Non-pigmented ciliary epithelial cell (primary cell): ENCODE measurements around the gene CST4.
"Not testable (repeated sequence)": the region's sequence is repeated elsewhere in the genome, so short reads cannot be mapped to it uniquely, and the experiment has no call there.

Experiments used
- DNase-seq: peaks from one replicate; pipeline ENCODE4 v3.0.0-alpha.2; 2010; ENCODE audit warnings: low read depth

The CST4 gene

DNA sequence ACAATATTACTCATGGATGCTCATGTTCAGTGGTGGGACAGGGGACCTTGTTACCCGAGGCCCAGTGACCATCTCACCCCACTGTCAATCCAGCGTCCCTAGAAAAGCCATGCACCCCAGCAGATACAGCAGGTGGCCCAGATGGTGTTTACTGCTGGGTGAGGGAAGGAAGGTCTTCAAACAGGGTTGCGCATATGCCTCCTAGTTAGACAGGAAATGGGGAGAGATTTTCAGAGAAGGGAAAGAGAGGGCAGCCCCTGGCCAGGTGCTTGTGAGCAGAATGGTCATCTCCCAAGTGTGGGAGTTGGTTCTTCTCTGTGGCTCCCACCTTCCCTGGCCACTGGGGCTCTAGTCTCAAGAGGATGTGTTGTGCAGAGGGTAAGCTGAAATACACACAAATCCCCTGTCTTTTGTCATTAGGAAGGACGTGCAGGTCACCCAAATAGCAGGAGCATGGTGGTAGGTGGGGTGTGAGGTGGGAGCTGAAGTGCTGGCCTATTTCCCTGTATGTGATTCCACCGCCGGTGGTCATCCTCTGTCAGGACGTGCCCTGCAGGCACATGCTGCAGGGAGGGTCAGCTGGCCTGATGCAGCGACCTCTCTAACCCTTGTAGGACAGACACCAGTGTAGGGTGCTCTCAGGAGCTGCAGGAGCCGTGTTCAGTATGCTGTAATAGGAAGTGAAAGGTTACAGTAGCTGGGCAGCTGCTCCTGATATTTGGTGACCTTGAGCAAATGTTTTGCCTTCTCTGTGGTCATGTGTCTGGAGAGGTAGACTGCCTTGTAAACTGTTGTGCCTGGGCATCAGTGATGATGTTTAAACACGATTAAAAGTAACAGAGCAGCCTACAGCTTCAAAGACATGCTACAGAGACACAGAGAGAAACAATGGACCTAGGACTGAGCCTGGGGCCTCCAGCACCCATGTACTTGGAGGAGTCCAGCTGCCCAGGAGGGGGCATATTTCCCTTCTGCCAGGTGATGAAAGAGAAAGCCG lies 47.9 kb downstream of the CST4 start:
- no peak for DNase-seq

DNA sequence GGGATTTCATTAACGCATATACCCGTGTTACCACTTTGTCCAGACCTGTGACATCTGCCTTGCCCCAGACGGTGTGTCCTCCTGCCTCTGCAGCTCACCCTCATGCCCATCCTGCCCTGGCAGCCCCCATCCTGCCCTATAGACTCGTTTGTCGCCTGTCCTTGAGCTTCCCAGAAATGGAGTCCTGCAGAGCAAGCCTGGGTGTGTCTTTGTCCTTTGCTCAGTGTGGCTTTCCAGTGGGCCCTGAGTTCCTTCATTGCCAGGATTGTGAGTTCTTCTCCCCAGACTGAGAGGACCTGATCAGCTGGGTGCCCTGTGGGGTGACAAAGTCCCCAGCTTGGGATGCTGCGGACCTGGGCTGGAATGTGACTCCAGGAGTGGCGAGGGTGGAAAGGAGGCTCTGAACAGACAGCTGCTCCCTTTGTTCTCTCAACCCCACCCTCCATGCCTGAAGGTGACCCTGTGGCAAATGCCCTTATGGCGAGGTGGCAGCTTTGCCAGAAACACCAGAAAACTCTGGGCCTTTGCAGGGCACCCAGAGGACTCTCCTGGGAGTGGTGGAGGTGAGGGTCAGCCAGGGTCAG lies 48.7 kb downstream of the CST4 start:
- DNase-seq, result no peak

DNA sequence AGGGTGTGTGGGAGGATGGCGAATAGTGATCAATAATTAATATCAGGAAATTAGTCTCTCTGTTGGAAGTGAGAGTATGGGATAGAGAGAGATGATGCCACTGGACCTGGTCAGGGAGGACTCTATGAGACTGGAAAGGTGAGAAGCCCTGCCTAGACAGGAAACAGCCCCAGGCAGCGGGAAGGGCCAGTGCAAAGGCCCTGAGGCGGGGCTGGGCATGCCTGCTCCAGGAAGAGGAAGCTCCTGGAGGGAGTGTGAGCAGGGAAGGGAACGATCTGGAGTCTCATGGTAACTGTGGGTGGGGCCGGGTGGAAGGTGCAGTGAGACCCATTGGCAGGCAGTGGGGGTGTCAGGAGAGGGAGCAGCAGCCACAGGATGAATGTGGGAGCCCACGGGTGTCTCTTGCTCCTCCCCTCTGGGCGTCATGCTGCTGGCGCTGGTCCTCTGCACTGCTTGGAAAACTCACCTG lies 49.3 kb downstream of the CST4 start:
- no peak for DNase-seq

DNA sequence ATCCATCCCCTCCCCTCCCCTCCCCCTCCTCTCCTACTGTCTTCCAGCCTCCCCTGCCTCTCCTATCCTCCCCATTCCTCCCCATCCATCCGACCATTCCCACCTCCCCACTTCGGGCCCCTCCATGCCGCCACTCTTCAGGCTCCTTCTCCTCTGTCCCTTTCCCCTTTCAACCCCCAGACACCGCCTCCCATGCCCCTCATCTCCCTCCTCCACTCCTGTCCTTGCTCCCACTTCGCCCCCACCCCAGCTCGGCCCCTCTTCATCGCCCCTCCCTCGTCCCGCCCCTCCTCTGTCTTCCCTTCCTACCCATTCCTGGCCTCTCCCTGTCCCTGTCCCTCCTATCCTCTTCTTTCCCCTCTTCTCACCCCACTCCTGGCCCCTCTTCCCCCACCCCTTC lies 50.5 kb downstream of the CST4 start:
- DNase-seq, result no peak

DNA sequence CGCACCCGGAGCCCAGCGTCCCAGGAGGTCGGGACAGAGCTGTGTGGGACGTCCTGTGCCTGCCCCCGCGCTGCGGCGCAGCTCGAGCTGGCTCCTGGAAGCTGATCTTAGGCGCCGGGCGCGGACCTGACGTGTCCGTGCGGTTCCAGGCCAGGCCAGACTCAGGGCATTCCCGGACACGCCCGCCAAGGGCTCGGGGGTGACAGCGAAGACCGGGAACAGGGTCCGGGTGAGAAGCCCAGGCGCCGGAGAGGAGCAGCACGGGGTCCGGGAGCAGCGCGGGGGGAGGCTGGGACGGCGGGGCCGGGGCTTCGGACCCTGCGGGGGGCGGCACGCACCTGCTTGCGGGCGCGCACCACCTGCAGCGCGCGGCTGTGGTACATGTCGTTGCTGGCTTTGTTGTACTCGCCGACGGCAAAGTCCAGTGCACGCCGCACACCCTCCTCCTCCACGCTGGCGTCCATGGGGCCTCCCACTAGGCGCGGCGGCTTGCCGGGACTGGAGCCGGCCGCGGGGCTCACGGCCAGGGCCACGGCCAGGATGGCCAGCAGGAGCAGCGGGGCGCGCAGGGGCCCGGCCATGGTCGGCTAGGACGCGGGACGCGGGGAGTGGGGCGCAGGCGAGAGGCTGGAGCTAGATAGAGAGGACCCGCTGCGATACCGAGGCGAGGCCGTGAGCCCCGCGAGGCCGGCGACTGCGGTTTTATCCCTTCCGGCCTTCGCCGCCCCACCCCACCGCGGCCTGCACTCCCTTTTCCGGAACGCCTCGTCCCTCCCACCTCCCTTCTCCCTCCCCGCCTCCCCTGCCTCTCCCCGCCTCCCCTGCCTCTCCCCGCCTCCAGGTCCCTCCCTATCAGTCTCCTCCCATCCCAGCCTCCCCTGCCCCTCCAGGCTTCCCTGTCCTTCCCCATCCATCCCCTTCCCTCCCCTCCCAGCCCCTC lies 51.3 kb downstream of the CST4 start, which contains the start of gene CST3:
Gene CST3, minus strand, starts transcription at position 674 of the 940 bp plus-strand sequence. Its CDS starts 93 bp downstream, at position 581.
- DNase-seq, result peak; percentile 41

- no peak for DNase-seq
These were observed 51.9 kb downstream of the CST4 start for GRCh38 chr20:23636908-23637281.

GRCh38 chr20:23636182-23636907 lies 52.5 kb downstream of the CST4 start:
- DNase-seq, result no peak

GRCh38 chr20:23635768-23636090 lies 53.1 kb downstream of the CST4 start:
- DNase-seq, result not testable (repeated sequence)
